Colon (tissue), 2 donors: ENCODE data around the gene AFF2.

Source experiments
- FAIRE-seq: peaks from 2 replicates; lab custom pipeline; 2012; peaks lifted over from hg19 to GRCh38; lab: Jason Lieb, UNC
- donor health status: control.
- donor health status: control.

The AFF2 gene

DNA sequence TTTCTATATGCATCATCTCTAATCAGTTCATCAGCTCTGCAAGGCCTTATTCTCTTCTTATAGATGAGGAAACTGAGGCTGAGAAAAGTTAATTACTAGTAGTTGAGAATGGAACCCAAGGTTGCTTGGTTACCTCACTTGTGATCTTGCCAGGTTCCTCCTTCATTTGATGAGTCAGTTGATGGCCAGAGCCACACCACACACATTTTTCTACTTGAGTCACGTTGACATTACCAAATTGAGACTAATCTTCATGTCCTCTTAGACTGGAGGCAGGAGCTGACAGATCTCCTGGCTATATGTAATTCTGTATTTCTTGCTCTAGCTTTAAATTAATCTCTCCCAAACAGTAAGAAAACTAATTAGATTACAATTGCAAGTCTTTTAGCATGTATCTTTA lies 428.4 kb downstream of the AFF2 start:
- FAIRE-seq, result no peak

DNA sequence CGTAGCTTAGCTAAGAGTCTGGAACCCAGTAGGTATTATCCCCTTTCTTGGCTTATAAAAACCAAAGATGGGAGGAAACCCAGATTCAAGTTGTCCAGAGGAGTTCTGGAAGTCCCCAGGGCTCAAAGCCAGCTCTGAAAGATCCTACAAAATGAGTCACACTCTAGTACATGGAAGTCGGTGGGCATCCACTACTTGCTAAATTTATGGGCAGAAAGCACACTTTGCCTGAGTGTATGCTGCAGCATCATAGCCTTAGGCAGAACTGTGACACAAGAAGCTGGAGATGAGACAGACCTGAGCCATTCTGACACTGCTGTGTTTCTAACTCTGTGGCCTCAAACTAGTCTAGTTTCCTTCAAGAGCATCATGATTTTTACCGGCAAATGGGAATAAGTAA lies 429.3 kb downstream of the AFF2 start:
- peak; percentile 10 for FAIRE-seq

DNA sequence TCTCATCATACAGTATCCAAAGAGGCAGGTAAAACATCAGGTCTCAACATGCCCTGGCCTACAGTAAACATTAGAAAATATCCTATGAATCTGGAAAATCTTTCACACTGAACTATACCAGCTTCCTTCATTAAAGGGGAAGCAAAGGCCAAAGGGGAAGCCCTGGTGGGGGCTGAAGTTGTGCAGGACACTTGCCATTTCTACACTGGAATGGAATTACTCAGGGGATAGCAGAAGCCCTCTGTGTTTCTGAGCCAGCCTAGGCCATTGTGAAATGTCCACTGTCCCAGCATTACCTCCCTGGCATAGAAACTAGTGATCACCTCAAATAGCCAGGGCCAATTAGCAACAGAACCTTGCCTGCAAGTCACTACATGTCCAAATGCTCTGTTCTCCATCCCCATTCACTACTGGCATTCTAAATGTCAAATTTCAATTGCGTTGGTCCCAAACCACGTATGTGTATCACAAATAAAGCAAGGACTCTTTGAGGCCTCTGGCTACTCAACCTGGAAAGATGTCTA lies 429.9 kb downstream of the AFF2 start:
- FAIRE-seq, result no peak

DNA sequence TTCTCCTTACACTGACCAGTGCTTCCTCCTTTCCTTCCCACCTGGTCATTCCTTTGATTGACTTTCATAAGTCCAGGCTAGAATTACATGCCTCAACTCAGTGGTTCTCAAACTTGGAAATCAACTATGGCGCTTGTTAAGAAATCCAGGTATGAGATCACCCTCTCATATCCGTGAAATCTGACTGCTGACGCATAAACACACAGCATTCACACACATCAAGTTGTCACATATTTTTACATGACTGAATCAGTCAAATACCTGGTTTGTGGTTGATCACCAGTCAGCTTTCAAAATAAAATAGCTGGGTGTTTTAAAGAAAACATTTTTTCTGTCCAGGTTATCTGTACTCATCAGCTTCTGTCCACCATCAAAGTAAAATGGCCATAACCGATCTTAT lies 433.5 kb downstream of the AFF2 start:
- no peak for FAIRE-seq

DNA sequence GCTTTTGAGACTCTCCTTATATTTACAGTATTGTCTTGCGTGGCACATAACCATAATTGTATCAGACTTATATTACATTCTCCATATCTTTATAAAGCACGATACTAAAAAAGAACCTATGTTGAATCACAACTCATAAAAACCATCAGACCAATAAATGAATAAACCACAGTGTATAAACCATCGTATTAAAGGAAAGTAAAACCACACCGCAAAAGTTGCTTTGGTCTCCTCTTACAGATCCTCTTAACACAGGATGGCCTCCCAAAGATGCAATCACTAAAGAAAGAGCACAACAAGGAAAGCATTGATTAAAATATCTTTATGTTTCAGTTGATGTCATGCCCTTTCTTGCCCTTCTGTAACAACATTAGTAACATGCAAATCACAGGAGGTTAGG lies 437.9 kb downstream of the AFF2 start:
- FAIRE-seq, result no peak

DNA sequence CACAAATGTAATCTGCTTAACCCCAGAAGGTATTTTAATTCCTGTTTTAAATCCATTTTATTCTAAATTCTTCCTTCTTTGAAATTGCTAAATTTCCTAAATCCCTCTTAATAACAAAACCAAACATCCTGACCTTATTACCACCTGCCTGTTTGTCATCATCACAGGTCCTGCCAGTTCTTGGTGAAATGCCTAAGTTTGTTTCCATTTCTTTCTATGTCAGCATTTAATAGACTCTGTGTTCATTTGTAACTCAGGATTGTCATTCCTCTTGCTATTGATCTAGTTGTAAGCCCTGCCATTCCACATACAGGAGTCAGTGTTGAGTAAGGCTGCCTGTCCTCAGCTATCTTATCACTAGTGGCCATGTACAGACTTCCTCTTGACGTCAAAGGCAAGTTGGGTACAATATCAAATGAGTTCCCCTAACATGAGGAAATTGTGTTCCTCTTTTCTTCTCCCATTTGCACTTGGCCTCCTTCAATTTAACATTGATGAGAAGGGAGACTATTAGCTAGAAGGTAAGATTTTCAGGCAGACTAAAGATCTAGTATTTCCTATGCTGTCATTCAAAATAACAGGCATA lies 440.1 kb downstream of the AFF2 start:
- no peak for FAIRE-seq

DNA sequence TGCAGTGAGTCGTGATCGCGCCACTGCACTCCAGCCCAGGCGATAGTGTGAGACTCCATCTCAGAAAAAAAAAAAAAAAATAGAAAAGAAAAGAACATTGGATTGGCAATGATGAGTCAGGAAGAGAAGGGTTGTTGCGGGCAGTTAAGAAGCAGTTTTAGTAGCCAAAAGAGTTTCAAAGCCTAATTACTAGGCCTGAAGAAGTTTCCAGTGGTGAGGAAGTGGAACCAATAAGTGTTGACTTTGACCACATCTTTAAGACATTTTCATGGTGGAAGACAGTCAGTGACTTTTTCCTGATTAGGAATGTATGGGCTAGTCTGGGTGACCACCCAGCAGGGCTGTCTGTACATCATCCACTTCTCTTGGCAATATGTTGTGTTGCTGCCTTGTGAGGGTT lies 442.3 kb downstream of the AFF2 start:
- no peak for FAIRE-seq

DNA sequence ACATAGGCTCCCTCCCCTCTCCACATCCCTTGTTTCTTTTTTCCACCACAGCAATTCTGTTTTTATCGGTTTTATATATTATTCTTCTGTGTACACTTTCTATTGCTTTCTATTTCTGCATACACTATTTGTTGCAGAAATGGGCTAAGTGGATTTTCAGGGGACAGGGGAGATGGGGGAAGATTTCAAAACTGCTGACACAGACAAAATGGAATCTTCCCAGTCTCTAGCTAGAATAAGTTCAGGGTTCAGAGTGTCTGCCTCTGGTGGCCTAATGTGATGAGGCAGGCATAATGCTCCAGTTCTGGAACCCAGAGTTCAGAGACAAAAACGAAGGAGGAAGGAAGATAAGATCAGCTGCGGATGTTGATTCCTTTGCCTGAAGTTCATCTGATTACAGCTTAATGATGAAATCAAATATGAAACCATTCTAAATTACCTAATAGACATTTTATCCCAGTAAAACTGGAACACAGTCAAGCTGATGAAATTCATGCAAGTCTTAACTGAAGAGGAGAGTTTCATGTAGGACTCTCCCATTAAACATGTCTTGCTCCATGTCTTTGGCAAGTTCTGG lies 447.1 kb downstream of the AFF2 start:
- peak; percentile 24 for FAIRE-seq

DNA sequence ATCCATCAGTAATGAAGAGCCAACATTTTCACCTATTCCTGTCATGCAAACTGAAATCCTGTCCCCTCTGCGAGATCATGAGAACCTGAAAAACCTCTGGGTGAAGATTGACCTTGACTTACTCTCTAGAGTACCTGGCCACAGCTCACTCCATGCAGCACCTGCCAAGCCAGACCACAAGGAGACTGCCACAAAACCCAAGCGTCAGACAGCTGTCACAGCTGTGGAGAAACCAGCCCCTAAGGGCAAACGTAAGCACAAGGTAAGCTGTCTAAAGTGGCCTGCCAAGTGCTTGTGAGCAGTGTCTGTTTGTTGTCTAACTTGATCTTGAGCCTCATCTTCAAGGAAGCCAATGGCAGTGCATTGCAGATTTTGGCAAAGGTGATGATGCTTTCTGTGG lies 455.9 kb downstream of the AFF2 start:
- FAIRE-seq, result no peak

DNA sequence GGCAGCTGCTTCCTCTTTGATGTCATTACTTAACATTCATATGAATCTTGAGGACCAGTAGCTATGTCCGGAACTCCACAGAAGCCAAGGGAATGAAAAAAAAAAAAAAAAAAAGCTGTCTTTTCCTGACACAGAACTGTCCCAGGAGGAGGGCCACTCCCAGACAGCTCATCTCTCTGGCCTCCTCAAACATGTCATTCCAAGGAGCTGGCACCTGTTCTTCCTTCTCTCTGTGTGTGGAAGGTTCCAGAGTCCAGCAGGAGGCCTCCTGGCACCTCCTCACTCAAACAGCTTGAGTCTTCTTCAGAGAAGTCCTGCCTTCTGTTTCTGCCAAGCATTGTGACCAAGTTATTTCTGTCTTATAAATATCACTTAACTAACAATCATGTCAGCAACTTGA lies 458.5 kb downstream of the AFF2 start:
- FAIRE-seq, result no peak

DNA sequence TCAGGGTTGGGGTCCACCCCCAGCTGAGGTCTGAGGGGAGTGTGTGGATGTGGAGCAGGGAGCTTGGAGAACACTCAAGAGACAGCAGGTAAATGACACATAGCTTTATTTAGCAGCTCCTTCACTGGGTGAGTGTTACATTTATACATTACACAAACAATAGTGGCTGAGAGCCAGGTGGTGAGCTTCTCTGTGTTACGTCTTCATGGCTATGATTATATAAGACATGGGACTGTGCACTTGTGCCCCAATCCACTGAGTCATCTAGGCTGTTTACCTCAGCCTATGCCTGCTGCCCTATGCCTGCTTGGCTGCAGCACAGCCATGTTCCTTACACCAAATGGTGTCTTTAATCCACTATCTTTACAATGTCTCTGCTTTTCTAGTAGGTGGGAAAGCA lies 459.6 kb downstream of the AFF2 start:
- FAIRE-seq, result no peak

DNA sequence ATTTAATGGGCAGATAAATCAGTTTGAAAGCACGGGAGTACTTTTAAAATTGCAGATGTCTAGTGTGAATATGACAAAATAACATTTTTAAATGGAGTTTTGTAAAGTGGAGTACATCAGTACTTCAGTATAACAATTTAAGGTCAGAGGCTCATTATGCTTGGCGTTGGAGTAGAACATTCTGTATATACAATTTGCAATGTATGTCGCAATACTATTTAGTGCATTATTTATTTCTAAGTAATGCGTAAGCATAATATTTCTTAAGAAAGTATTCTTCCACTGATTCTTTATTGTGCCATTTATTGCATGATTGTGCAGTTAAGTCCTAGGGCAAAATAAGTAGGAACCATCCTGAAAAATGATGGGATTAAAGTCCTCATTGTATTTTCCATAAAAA lies 461.6 kb downstream of the AFF2 start:
- FAIRE-seq, result no peak

DNA sequence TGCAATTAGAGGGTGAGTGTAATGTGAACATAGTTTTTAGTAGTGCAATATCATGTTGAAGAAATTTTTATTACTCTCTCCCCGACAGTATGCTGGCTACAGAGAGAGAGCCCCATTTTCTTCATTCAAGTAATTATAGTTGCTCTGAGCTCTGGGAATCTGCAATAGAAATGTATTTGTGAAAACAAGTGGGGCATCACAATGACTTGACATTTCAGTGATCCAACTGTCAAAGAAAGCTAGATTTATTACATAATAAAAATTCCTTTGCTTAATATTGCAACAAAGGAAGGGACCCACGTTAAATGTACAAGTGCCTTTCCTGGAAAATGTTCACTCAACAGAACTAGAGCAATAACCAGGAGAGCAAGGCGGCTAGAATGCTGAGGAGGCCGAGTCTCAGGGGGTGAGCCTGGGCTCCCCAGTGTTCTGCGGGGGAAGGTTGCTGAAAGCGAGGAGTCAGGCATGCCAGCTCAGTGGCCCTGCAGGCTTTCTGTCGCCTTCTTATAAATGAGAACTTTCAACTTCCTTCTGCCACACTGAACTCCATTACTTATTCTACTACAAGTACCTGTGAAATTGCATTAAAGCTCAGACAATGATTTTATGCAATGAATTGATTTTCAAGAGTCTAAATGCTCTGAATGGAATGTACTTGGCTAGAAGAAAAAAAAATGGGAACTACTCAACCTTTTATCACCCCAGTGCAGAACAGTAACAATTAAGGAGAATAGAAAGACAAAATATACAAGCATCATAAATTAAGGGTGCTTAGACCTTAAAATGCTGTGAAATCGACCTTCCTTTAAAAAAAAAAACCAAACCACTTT lies 476.4 kb downstream of the AFF2 start:
- FAIRE-seq, result no peak

DNA sequence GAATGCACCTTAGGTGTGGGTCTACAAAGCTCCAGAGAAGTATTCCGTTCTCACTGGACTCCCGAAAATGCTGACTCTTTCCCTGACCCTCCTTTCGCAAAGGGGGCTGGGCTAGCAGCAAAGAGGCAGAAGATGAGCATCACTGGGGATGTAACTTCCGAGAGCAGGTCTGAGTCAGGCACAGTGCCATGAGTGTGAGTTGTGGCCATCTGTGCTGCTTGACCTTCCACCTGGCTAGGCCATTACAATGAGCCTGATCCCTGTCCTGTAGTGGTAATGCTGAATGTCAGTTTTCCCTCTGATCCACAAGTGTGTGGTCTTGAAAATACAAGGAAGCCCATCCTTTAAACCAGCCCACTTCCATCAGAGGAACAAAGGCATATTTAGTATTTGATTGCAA lies 479.4 kb downstream of the AFF2 start:
- no peak for FAIRE-seq

DNA sequence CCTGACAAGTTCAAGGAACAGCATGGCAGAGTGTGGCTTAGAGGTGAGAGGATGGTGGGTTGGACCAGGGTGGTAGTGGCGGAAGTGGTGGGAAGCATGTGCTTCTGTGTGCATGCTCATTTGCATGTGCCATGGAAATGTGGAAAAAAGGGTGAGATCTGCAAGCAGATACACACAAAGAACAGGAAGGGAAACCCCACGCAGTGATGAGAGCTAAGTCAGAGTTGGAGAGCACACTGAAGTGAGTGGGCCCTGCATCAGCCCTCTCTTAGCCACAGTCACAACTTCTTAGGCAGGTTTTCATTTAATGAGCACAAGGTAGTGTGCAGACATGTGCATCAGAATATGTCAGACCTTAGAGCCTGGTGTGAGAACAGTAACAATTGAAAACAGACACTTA lies 483.8 kb downstream of the AFF2 start:
- FAIRE-seq, result no peak

DNA sequence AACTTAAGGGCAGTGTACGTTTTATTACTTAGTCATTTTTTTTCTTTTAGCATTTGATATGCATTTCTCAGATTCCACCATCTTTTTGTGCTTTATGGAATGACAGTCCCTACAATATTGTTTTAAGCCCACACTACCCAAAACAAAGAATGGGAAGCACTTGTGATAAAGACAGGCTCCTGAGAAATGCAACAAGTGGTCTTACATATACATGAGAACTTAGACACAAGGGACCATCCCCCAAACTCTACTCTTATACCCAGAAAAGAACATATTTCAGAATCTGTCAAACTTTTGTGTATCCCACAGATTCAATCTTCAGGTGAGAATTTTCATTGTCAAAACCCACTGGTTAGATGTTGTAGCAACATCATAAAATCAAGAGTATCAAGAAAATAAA lies 491.1 kb downstream of the AFF2 start:
- FAIRE-seq, result no peak

DNA sequence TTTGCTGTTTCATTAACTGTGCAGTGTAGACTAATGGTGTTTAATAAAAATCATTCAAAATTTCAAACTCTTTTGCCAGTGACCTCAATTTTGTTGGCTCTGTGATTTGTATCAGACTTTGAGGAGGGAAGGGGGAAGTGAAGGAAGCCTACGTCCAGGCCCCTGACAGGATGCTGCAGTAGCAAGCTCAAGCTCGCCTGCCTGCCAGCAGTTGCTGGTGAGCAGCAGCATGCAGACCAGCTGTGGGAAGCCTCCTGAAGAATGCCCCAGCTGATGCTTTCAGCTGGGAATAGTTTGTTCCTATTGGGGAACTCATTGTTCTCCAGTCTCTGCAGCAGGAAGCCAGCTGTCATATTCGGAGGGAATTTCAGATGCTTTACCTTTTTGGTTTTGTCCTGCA lies 495.2 kb downstream of the AFF2 start:
- no peak for FAIRE-seq

DNA sequence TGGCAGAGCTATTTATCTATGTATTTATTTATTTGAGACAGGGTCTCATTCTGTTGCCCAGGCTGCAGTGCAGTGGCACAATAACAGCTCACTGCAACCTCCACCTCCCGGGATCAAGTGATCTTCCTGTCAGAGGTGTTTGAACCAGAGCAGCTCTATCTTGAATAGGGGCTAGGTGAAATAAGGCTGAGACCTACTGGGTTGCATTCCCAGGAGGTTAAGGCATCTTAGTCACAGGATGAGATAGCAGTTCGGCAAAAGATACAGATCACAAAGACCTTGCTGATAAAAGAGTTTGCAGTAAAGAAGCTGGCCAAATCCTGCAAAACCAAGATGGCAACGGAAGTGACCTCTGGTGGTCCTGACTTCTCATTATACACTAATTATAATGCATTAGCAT lies 501.9 kb downstream of the AFF2 start:
- no peak for FAIRE-seq

DNA sequence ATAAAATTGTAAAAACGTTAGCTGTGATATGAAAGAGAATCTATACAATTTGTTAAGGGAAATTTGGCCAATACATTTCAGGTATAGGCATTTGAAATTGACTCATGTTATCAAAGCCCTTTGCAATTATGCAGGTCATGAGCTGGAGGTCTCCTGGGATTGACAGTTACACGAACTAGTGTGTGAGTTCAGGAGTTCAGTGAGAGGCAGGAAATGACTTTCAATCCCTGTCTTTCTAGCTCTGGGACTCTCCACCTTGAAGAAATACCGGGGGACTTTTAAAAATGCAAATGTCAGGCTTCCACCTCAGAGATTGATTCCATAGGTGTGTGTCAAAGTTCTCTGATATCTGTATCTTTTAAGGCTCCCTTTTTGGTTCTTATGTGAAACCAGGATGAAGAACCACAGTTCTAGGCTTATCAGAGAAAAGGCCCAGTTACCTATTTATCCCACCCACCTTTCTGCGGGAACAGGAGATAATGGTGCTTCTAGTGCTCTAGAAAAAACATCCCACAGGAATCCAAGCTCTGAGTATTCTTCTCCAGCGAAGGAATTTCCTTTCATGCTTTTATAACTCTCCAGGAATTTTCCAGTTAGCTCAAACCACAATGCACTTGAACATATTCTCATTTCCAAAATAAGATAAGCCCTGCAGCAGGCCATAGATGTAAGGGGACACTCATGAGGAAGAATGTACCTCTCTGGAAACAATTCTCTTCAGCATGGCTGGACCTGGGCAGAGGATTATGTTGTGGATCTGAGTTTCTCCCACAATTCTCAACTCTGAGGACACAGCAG lies 503.6 kb downstream of the AFF2 start:
- FAIRE-seq, result no peak

DNA sequence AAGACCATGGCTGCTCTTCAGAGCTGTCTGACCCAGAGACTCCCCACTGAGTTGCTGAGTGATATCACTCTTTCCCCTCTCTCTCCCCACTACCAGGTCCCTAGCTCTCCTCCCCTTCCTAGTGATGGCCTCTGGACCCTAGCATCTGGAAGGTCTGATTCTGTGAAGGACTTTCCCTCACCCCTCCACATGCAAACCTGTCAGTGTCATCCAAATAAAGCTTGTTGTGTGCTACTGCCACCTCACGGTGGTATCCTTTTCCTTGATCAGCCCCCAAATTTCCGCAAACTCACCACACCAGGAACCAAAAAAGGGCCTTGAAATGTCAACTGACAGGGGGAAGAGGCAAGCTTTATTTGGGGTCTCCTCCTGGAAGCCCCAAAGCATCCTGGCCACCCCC lies 504.5 kb downstream of the AFF2 start:
- no peak for FAIRE-seq

DNA sequence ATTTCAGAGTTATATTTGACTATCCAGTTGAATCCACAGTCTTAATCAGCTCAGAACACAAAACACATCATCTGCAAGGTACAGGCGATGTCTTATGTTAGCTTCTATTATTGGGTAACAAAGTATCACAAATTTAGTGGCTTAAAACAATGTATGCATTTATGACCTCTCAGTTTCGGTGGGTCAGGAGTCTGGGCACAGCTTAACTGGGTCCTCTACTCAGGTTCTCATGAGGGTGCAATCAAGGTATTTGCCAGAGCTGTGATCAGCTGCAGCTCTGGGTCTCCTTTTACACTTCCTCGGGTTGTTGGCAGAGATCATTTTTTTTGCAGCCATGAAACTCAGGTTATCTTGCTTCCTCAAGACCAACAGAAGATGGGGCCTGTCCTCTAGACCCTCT lies 505.8 kb downstream of the AFF2 start:
- no peak for FAIRE-seq

DNA sequence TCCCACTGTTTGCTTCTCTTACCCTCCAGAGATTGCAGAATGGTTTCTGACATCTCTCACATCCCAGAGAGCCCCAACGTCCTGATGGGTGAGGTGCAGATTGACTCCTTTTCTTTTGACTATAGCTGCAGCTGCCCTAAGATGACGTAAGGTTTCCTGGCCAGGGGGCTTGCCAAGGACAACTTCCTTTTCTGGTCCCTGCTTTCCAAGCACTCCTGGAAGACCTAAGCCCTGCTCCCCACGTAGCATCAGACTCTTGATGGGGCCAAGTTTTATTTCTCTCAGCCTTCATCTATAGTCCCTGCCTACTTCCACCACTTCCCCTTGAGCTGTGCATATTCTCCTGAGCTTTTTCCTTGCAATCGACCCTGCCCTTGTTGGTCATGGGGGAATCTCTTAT lies 507.0 kb downstream of the AFF2 start:
- no peak for FAIRE-seq
